NCI-H2081 treated with DMSO at 0.1 percent for 48 hours (cell line): ENCODE measurements around the gene RPS23.

Source experiments
- DNase-seq: peaks from one replicate; lab custom pipeline; 2025; lab: John Stamatoyannopoulos, UW

The RPS23 gene

GRCh38 chr5:82244854-82245635, 33.1 kb downstream of the RPS23 start:
- DNase-seq, result no peak

GRCh38 chr5:82244151-82244550, 34.0 kb downstream of the RPS23 start:
- DNase-seq, result no peak

DNA sequence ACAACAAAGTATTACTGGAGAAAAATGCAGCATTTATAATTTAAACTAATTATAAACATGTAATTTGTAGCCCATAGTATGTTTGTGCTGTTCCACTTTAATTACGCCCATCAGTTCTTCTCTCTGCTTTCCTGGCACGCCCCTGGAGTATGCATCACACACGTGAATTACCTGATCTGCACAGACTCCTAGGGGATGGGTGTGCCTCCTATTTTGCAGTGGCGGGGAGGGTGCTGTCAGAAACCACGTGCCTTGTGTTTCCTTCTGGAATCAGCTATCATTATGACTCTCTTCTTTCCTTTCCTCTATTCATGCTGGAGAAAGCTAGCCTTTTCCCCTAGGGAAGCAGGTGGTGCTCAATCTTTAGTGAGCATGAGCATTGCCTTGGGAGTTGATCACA, 43.3 kb downstream of the RPS23 start:
- DNase-seq, result no peak

- DNase-seq, result no peak
These were observed 52.5 kb downstream of the RPS23 start for GRCh38 chr5:82225525-82226172.
